Measurements from ENCODE around the gene ZNF774. TPM values are rescaled to one million over a fixed set of nuclear protein-coding genes. Genes with fewer than 3 reads are reported as not detected.

ZNF774 gene
- total and polyA plus RNA-seq, 10 of the 15 experiments (the other 5 are each of a cell fraction or from before 2014, with no cell fraction given), result 0.35 to 2.5 (median 1.7) TPM

- in situ Hi-C loops (cut with MboI), result no loop called here
- no TSS peak for BruUV-seq (replicated peaks)
Observed at GRCh38 chr15:90316139-90316538, 35.9 kb upstream of the ZNF774 start.

GRCh38 chr15:90318591-90318990 is 33.5 kb upstream of the ZNF774 start:
- in situ Hi-C loops (cut with MboI), result no loop called here
- no peak for DNase-seq (ENCODE audit: low read depth, low spot score)
- ChIA-PET RAD21 (ENCODE audit: unreplicated experiment) (interaction anchor here (0.8 to 4.3 kb wide), 6 partner anchors 12 to 567 kb away, joined by 4 to 59 read pairs (median 14); no protein-coding TSS in a partner anchor), CTCF (interaction anchor here (0.8 to 7.7 kb wide), 17 partner anchors 8 to 615 kb away, joined by 3 to 142 read pairs (median 22); partner anchors contain the start of genes HDDC3 and UNC45A), POLR2A (no interaction called here), SMC1A (ENCODE audit: uncharacterized antibody, unreplicated experiment) (interaction anchor here (0.6 to 8.4 kb wide), 10 partner anchors 11 to 615 kb away, joined by 3 to 107 read pairs (median 10); partner anchors contain the start of genes HDDC3 and UNC45A)
- Histone ChIP-seq H3K4me3 (no peak overlapping the region), H4K20me1 (ENCODE audit: control insufficient read depth, insufficient read depth) (no peaks in the 10 kb centered on the region), H3K27ac (ENCODE audit: control insufficient read depth, insufficient read depth) (no peak overlapping the region), H3K36me3 (ENCODE audit: control insufficient read depth in 2 of 2, insufficient read depth in 2 of 2, low read length in 1 of 2) (no peaks in the 10 kb centered on the region), H3K4me1 (ENCODE audit: control insufficient read depth, insufficient read depth, low read length) (no peaks in the 10 kb centered on the region), H3K79me2 (ENCODE audit: control insufficient read depth, insufficient read depth, low read length) (no peaks in the 10 kb centered on the region), H3K9me3 (replicated peaks; ENCODE audit: control insufficient read depth, insufficient read depth, low read length) (no peaks in the 10 kb centered on the region), H3K27me3 (replicated peaks in 1 of 2; ENCODE audit: control insufficient read depth in 2 of 2, insufficient read depth in 2 of 2, low read length in 1 of 2) (no peaks in the 10 kb centered on the region), H3K4me2 (ENCODE audit: control insufficient read depth, insufficient read depth) (no peak overlapping the region), H2AFZ (ENCODE audit: control insufficient read depth, low read depth, low read length) (no peak overlapping the region), H3K9ac (ENCODE audit: control insufficient read depth, insufficient read depth, low read length) (no peak overlapping the region)
- intact Hi-C loops (cut with micrococcal nuclease; ENCODE audit: unreplicated experiment), result loop anchor here (5.0 kb wide), 1 partner anchor 444 kb away; no protein-coding TSS in a partner anchor
- BruUV-seq (replicated peaks), result no TSS peak
- WGBS (ENCODE audit: insufficient coverage, insufficient replicate concordance, low lambda C conversion rate, missing lambda C conversion rate), result 72% methylated on average over 4 of the region's 4 CpGs
- no peak for ATAC-seq
- TF ChIP-seq E4F1 (IDR thresholded peaks at IDR 0.05; ENCODE audit: borderline replicate concordance, partially characterized antibody), result no peak
- TF ChIP-seq SIN3A (IDR thresholded peaks at IDR 0.05; ENCODE audit: low read depth, low read length), result no peak
- TF ChIP-seq ZNF207 (IDR thresholded peaks at IDR 0.05; ENCODE audit: borderline replicate concordance), result no peak
- TF ChIP-seq SPI1 (IDR thresholded peaks at IDR 0.05; ENCODE audit: borderline replicate concordance, insufficient read depth, low read depth, low read length), result no peak
- no peak for FAIRE-seq

More at GRCh38 chr15:90316139-90316538, 35.9 kb upstream of the ZNF774 start:
- Histone ChIP-seq H3K9me3 (replicated peaks; ENCODE audit: control insufficient read depth, insufficient read depth, low read length) (no peaks in the 10 kb centered on the region), H3K79me2 (ENCODE audit: control insufficient read depth, insufficient read depth, low read length) (no peaks in the 10 kb centered on the region), H3K9ac (ENCODE audit: control insufficient read depth, insufficient read depth, low read length) (no peak overlapping the region), H3K36me3 (ENCODE audit: control insufficient read depth in 2 of 2, insufficient read depth in 2 of 2, low read length in 1 of 2) (no peaks in the 10 kb centered on the region), H3K4me2 (ENCODE audit: control insufficient read depth, insufficient read depth) (no peak overlapping the region), H3K4me3 (no peak overlapping the region), H3K27me3 (replicated peaks in 1 of 2; ENCODE audit: control insufficient read depth in 2 of 2, insufficient read depth in 2 of 2, low read length in 1 of 2) (no peaks in the 10 kb centered on the region), H3K27ac (ENCODE audit: control insufficient read depth, insufficient read depth) (no peak overlapping the region), H2AFZ (ENCODE audit: control insufficient read depth, low read depth, low read length) (no peak overlapping the region), H4K20me1 (ENCODE audit: control insufficient read depth, insufficient read depth) (no peaks in the 10 kb centered on the region), H3K4me1 (ENCODE audit: control insufficient read depth, insufficient read depth, low read length) (no peaks in the 10 kb centered on the region)
- DNase-seq (ENCODE audit: low read depth, low spot score) (no peak), FAIRE-seq (no peak), ATAC-seq (no peak)
- intact Hi-C loops (cut with micrococcal nuclease; ENCODE audit: unreplicated experiment), result loop anchor here (5.0 kb wide), 1 partner anchor 446 kb away; no protein-coding TSS in a partner anchor
- CTCF ChIA-PET, result interaction anchor here (0.9 to 7.7 kb wide), 7 partner anchors 11 to 166 kb away, joined by 3 to 142 read pairs (median 5); no protein-coding TSS in a partner anchor
- RAD21 ChIA-PET (ENCODE audit: unreplicated experiment), result interaction anchor here (1.3 kb wide), 1 partner anchor 41 kb away, joined by 3 read pairs; no protein-coding TSS in a partner anchor
- POLR2A ChIA-PET, result interaction anchor here (0.6 kb wide), 1 partner anchor 253 kb away, joined by 3 read pairs; no protein-coding TSS in a partner anchor
- TF ChIP-seq TCF7 (IDR thresholded peaks at IDR 0.05; ENCODE audit: borderline replicate concordance), result no peak
- 68% methylated on average over 4 of the region's 4 CpGs for WGBS (ENCODE audit: insufficient coverage, insufficient replicate concordance, low lambda C conversion rate, missing lambda C conversion rate)
- SMC1A ChIA-PET (ENCODE audit: uncharacterized antibody, unreplicated experiment), result interaction anchor here (1.0 to 8.4 kb wide), 6 partner anchors 9 to 570 kb away, joined by 3 to 107 read pairs (median 4); no protein-coding TSS in a partner anchor
